Heart left ventricle (tissue), 16 donors: Measurements from ENCODE around the gene SUSD6. TPM values are rescaled to one million over a fixed set of nuclear protein-coding genes. Genes with fewer than 3 reads are reported as not detected.

ENCODE experiments used
- ATAC-seq, 4 donors: fragments of 200-7000 bp; cut with Tn5 transposase; one replicate each; pipeline ENCODE4 v1.9.1; 2020 to 2022; ENCODE audit warnings: moderate library complexity in 4 of 4, mild to moderate bottlenecking in 3 of 4, moderate number of reproducible peaks in 1 of 4
- DNase-seq, 5 donors: peaks; one replicate each; pipeline ENCODE4 v3.0.0-alpha.2; 2020
- H3K27ac ChIP-seq, 12 donors: fragments of 200-600 bp; sonication (generic) in 4 of 12; one replicate each; pipeline versions ENCODE4 v1.5.0 to v1.8.0; 2016 to 2022; ENCODE audit warnings: mild to moderate bottlenecking in 2 of 12
- H3K27me3 ChIP-seq, 9 donors: fragments of 200-600 bp; sonication (generic) in 2 of 9; one replicate each; pipeline versions ENCODE4 v1.5.1 to v1.8.0; 2016 to 2022; ENCODE audit warnings: mild to moderate bottlenecking in 3 of 9
- H3K36me3 ChIP-seq, 9 donors: fragments of 200-600 bp; sonication (generic) in 2 of 9; one replicate each; pipeline versions ENCODE4 v1.5.0 to v1.8.0; 2018 to 2022; ENCODE audit warnings: mild to moderate bottlenecking in 2 of 9
- H3K4me1 ChIP-seq, 12 donors: fragments of 200-600 bp; sonication (generic) in 4 of 12; one replicate each; pipeline versions ENCODE4 v1.5.0 to v1.8.0; 2016 to 2022; ENCODE audit warnings: mild to moderate bottlenecking in 3 of 12
- H3K4me3 ChIP-seq, 12 donors: fragments of 200-600 bp; sonication (generic) in 4 of 12; one replicate each; pipeline versions ENCODE4 v1.5.0 to v1.8.0; 2017 to 2022; ENCODE audit warnings: mild to moderate bottlenecking in 9 of 12, moderate library complexity in 4 of 12
- H3K9me3 ChIP-seq, 12 donors: fragments of 200-600 bp; sonication (generic) in 4 of 12; one replicate each; pipeline versions ENCODE4 v1.5.0 to v1.8.0; 2016 to 2022; ENCODE audit warnings: mild to moderate bottlenecking in 1 of 12
- POLR2A ChIP-seq, 2 donors: fragments of 450-650 bp; IDR thresholded peaks; one replicate each; pipeline ENCODE4 v1.6.1; 2017; ENCODE audit warnings: antibody characterized with exemption in 2 of 2, mild to moderate bottlenecking in 2 of 2, moderate library complexity in 2 of 2
- WGBS, 4 donors: extraction: QIAGEN DNeasy Blood & Tissue Kit in 2 of 4; methylation state at CpG; one replicate each; pipeline versions ENCODE4 v1.1.5 to v1.1.7; 2013 to 2018; 5-methylcytosine and 5-hydroxymethylcytosine counted together
- intact Hi-C, 10 donors: fragments of 100-400 bp; cut with DNase I; formaldehyde crosslinking; loops; one replicate each; pipeline versions ENCODE4 v1.11.1 to v1.14.2; 2022
- polyA plus RNA-seq, 2 donors: library from polyadenylated mRNA; stranded (reverse); fragments of 200-250 nt; gene quantifications; one replicate each; pipeline ENCODE4 v1.2.3, GENCODE V29; 2013
- total RNA-seq, 9 donors: library from RNA; depleted of rRNA in 2 of 9; stranded (reverse); fragments of >200 nt in 2 of 9; fragmentation: NEBNext Ultra II Directional in 3 of 9; extraction: Animal tissue kit (Norgen Biotek cat#: 25700) in 3 of 9; gene quantifications; one replicate each; pipeline versions ENCODE4 v1.1.0 to v1.2.4, GENCODE V29; 2016 to 2023
- TF ChIP-seq, protein P1 (sequence below), 12 donors: fragments of 200-600 bp; sonication (generic) in 4 of 12; IDR thresholded peaks; one replicate each; pipeline versions ENCODE4 v1.5.0 to v1.8.0; 2018 to 2022; ENCODE audit warnings: antibody characterized with exemption in 12 of 12, mild to moderate bottlenecking in 5 of 12
- donor health status: ischemic (EF 13 %, LVEDD 7.1; RV severe dilation, severe dysfunction).
- donor health status: healthy with polysubstance abuse.
- donor health status: DM: no; HTN: yes; CAD: no.
- donor health status: DM: no; HTN: no; CAD: no.
- donor health status: ischemic (EF 25% LVEDD 6.9; RV normal size, moderate dysfunction).
- donor health status: ischemic (EF 25% LVEDD 5.7; RV mildly dilated, moderate dysfunction).
- donor health status: healthy.
- donor health status: DM: yes; HTN: yes; CAD: no.
- donor health status: ischemic (EF 35%, LVEDD 5.7; RV mildly dilated, moderate dysfunction).
- donor health status: nonischemic (EF 11% LVEDD 7.7; RV severe dilation, severe dysfunction).
- donor health status: DM: yes; HTN: yes; CAD: no.
- donor health status: PGD.
- donor health status: ischemic (EF 29% LVEDD 5.4; RV normal size, mild dysfunction).
- donor health status: nonischemic (EF 23%, LVEDD 6.1; RV moderate dilation, normal function).

The SUSD6 gene
- total and polyA plus RNA-seq, 11 donors: 5.8 to 49.2 (median 24.5) TPM

- peak overlapping the region in 6 of 12 donors; percentile 10 to 67 (median 55) for H3K27ac ChIP-seq
- WGBS, 4 donors: 96 to 97% (median 97%) methylated on average over 1 of the region's 1 CpG
These were observed 51.4 kb downstream of the SUSD6 start for GRCh38 chr14:69662636-69663299.

DNA sequence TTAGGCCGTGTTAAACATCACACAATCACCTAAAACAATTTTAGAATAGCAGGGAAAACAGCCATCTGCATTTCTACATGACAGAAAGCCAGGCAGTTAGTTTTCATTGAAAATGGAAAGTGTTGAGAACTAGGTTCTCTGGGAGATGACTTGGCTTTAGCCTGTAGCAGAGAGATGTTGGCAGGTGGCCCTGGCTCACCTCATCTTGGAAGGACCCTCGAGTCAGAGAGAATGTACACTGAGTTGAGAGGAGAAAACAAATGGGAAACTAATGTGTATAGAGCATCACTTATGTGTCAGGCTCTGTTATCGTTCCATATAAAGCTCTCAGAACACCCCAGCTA, 51.9 kb downstream of the SUSD6 start:
- DNase-seq (no peak), ATAC-seq (no peak)
- WGBS, 4 donors: 34 to 47% (median 40%) methylated on average over 3 of the region's 3 CpGs
- peaks cover 35 to 97% (median 77%) of the 10 kb centered on the region in 12 donors for H3K4me1 ChIP-seq
- no peak for TF ChIP-seq POLR2A (IDR thresholded peaks at IDR 0.05)
- TF ChIP-seq, protein P1, sequence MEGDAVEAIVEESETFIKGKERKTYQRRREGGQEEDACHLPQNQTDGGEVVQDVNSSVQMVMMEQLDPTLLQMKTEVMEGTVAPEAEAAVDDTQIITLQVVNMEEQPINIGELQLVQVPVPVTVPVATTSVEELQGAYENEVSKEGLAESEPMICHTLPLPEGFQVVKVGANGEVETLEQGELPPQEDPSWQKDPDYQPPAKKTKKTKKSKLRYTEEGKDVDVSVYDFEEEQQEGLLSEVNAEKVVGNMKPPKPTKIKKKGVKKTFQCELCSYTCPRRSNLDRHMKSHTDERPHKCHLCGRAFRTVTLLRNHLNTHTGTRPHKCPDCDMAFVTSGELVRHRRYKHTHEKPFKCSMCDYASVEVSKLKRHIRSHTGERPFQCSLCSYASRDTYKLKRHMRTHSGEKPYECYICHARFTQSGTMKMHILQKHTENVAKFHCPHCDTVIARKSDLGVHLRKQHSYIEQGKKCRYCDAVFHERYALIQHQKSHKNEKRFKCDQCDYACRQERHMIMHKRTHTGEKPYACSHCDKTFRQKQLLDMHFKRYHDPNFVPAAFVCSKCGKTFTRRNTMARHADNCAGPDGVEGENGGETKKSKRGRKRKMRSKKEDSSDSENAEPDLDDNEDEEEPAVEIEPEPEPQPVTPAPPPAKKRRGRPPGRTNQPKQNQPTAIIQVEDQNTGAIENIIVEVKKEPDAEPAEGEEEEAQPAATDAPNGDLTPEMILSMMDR (IDR thresholded peaks at IDR 0.05): no peak
- H3K9me3 ChIP-seq: no peaks in the 10 kb centered on the region
- peaks cover 0 to 35% (median 17%) of the 10 kb centered on the region in 9 donors for H3K36me3 ChIP-seq
- H3K27me3 ChIP-seq: no peaks in the 10 kb centered on the region
- intact Hi-C loops: loop anchor here in 3 of 10 donors (10.0 kb wide), 2 partner anchors 48 to 52 kb away; partner anchors contain the start of gene SUSD6 (in 2 of the 3)
- no peak overlapping the region for H3K4me3 ChIP-seq
- peak overlapping the region in 8 of 12 donors; percentile 10 to 67 (median 59) for H3K27ac ChIP-seq

More at GRCh38 chr14:69662636-69663299, 51.4 kb downstream of the SUSD6 start:
- Histone ChIP-seq H3K27me3 (no peaks in the 10 kb centered on the region), H3K36me3 (peaks cover 0 to 35% (median 17%) of the 10 kb centered on the region in 9 donors), H3K9me3 (no peaks in the 10 kb centered on the region), H3K4me1 (peaks cover 39 to 98% (median 78%) of the 10 kb centered on the region in 12 donors), H3K4me3 (no peak overlapping the region)
- TF ChIP-seq POLR2A (IDR thresholded peaks at IDR 0.05): no peak
- TF ChIP-seq, protein P1 (IDR thresholded peaks at IDR 0.05): no peak
- DNase-seq (no peak), ATAC-seq (no peak)
- intact Hi-C loops: loop anchor here in 3 of 10 donors (10.0 kb wide), 2 partner anchors 48 to 52 kb away; partner anchors contain the start of gene SUSD6 (in 2 of the 3)

DNA sequence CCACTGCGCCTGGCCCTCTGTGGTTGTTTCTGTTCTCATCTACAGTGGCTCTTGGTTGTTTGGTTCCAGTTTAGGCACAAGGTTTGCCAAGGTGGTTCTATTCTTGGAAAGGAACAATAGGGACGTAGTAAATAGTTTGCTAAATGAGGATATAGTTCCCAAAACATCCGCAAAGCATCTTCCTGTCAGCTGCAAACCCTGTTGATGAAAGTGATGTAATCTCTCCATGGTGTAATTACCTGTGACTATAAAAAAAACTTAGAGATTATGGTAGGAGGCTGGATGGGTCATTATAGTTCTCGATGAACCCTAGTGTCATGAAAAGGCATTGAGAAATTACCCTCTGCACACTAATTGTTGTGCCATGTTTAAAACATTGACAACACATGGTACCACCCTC, 52.9 kb downstream of the SUSD6 start:
- Histone ChIP-seq H3K4me3 (no peak overlapping the region), H3K27ac (peak overlapping the region in 10 of 12 donors; percentile 10 to 67 (median 55)), H3K36me3 (peaks cover 0 to 27% (median 11%) of the 10 kb centered on the region in 9 donors), H3K27me3 (no peaks in the 10 kb centered on the region), H3K4me1 (peaks cover 33 to 99% (median 69%) of the 10 kb centered on the region in 12 donors), H3K9me3 (no peaks in the 10 kb centered on the region)
- DNase-seq: no peak
- intact Hi-C loops: loop anchor here in 3 of 10 donors (10.0 kb wide), 2 partner anchors 49 to 51 kb away; partner anchors contain the start of gene SUSD6 (in 2 of the 3)
- TF ChIP-seq, protein P1 (IDR thresholded peaks at IDR 0.05): no peak
- TF ChIP-seq POLR2A (IDR thresholded peaks at IDR 0.05): no peak
- 47 to 60% (median 51%) methylated on average over 4 of the region's 4 CpGs for WGBS, 4 donors
- peak in 2 of 4 donors; percentile 3 to 42 for ATAC-seq

- Histone ChIP-seq H3K4me1 (peaks cover 32 to 99% (median 69%) of the 10 kb centered on the region in 12 donors), H3K4me3 (no peak overlapping the region), H3K9me3 (no peaks in the 10 kb centered on the region), H3K27me3 (no peaks in the 10 kb centered on the region), H3K36me3 (peaks cover 0 to 20% (median 4%) of the 10 kb centered on the region in 9 donors), H3K27ac (peak overlapping the region in 11 of 12 donors; percentile 15 to 68 (median 55))
- intact Hi-C loops: loop anchor here in 4 of 10 donors (5.0 to 10.0 kb wide), 3 partner anchors 50 to 53 kb away; partner anchors contain the start of gene SUSD6 (in 3 of the 4)
- 51 to 63% (median 62%) methylated on average over 7 of the region's 7 CpGs for WGBS, 4 donors
- TF ChIP-seq, protein P1 (IDR thresholded peaks at IDR 0.05): no peak
- TF ChIP-seq POLR2A (IDR thresholded peaks at IDR 0.05): no peak
- ATAC-seq (peak; percentile 77 to 88 (median 84)), DNase-seq (peak in 2 of 5 donors; percentile 54 to 61)
These were observed 53.6 kb downstream of the SUSD6 start for GRCh38 chr14:69664865-69665526.
